Immature natural killer cell (primary cell): ENCODE measurements around the gene CEP112. TPM values are rescaled to one million over a fixed set of nuclear protein-coding genes. Genes with fewer than 3 reads are reported as not detected.

Source experiments
- DNase-seq, 3 donors: peaks; one replicate each; pipeline ENCODE4 v3.0.0; 2022; ENCODE audit warnings: mixed read lengths in 1 of 3
- H3K27ac Mint-ChIP-seq, 6 donors: one replicate each; pipeline ENCODE4 v1.8.0; 2020; ENCODE audit warnings: mixed read lengths in 6 of 6, mild to moderate bottlenecking in 5 of 6, inconsistent platforms in 4 of 6, moderate library complexity in 3 of 6
- H3K27me3 Mint-ChIP-seq, 3 donors: one replicate each; pipeline ENCODE4 v1.8.0; 2020 to 2021; ENCODE audit warnings: low read depth in 3 of 3, mild to moderate bottlenecking in 3 of 3, mixed read lengths in 3 of 3, moderate library complexity in 3 of 3, inconsistent platforms in 1 of 3
- H3K36me3 Mint-ChIP-seq, 3 donors: one replicate each; pipeline ENCODE4 v1.8.0; 2020; ENCODE audit warnings: mixed read lengths in 3 of 3, inconsistent platforms in 2 of 3, mild to moderate bottlenecking in 2 of 3
- H3K4me1 Mint-ChIP-seq, 2 donors: one replicate each; pipeline ENCODE4 v1.8.0; 2020; ENCODE audit warnings: inconsistent platforms in 2 of 2, mild to moderate bottlenecking in 2 of 2, mixed read lengths in 2 of 2, moderate library complexity in 1 of 2
- H3K4me3 Mint-ChIP-seq, 5 donors: one replicate each; pipeline ENCODE4 v1.8.0; 2020; ENCODE audit warnings: mild to moderate bottlenecking in 5 of 5, mixed read lengths in 5 of 5, inconsistent platforms in 3 of 5, moderate library complexity in 3 of 5
- H3K9me3 Mint-ChIP-seq, 6 donors: one replicate each; pipeline ENCODE4 v1.8.0; 2020; ENCODE audit warnings: mild to moderate bottlenecking in 6 of 6, mixed read lengths in 6 of 6, inconsistent platforms in 4 of 6, moderate library complexity in 3 of 6
- polyA plus RNA-seq, 3 donors: library from polyadenylated mRNA; unstranded; fragments of 300-500 nt; fragmentation: Illumina TruSeq; gene quantifications; one replicate each; pipeline ENCODE4 v1.2.3, GENCODE V29; 2021

The CEP112 gene
- polyA plus RNA-seq, 3 donors from 2014 or later: 0.13 to 0.25 TPM; not detected in 1

GRCh38 chr17:66190738-66191592, 968 bp downstream of the CEP112 start:
- Mint-ChIP-seq H3K4me1 (peaks cover 16 to 17% of the 10 kb centered on the region in 2 donors), H3K27me3 (peaks cover 6 to 17% (median 12%) of the 10 kb centered on the region in 3 donors), H3K4me3 (peak overlapping the region; percentile 74 to 87 (median 84)), H3K36me3 (no peaks in the 10 kb centered on the region), H3K27ac (peak overlapping the region in 5 of 6 donors; percentile 5 to 88 (median 79)), H3K9me3 (no peaks in the 10 kb centered on the region)
- DNase-seq: no peak

- Mint-ChIP-seq H3K4me3 (no peak overlapping the region), H3K27ac (no peak overlapping the region), H3K27me3 (peaks cover 6 to 15% (median 12%) of the 10 kb centered on the region in 3 donors), H3K36me3 (no peaks in the 10 kb centered on the region), H3K4me1 (peaks cover 16 to 17% of the 10 kb centered on the region in 2 donors), H3K9me3 (no peaks in the 10 kb centered on the region)
- DNase-seq: no peak
These were observed 4.2 kb downstream of the CEP112 start for GRCh38 chr17:66187718-66188117.

- H3K36me3 Mint-ChIP-seq: no peaks in the 10 kb centered on the region
- peaks cover 0 to under 1% (median 0%) of the 10 kb centered on the region in 3 donors for H3K27me3 Mint-ChIP-seq
- no peak overlapping the region for H3K4me3 Mint-ChIP-seq
- H3K9me3 Mint-ChIP-seq: no peaks in the 10 kb centered on the region
- H3K27ac Mint-ChIP-seq: no peak overlapping the region
- DNase-seq: no peak
- peaks cover 3 to 4% of the 10 kb centered on the region in 2 donors for H3K4me1 Mint-ChIP-seq
These were observed 6.1 kb downstream of the CEP112 start for GRCh38 chr17:66185862-66186261.

- H3K4me1 Mint-ChIP-seq: no peaks in the 10 kb centered on the region
- H3K27ac Mint-ChIP-seq: no peak overlapping the region
- H3K36me3 Mint-ChIP-seq: no peaks in the 10 kb centered on the region
- DNase-seq: no peak
- no peaks in the 10 kb centered on the region for H3K27me3 Mint-ChIP-seq
- no peak overlapping the region for H3K4me3 Mint-ChIP-seq
- no peaks in the 10 kb centered on the region for H3K9me3 Mint-ChIP-seq
These were observed 7.5 kb downstream of the CEP112 start for GRCh38 chr17:66184392-66184791.

GRCh38 chr17:66183529-66183928, 8.4 kb downstream of the CEP112 start:
- no peak overlapping the region for H3K4me3 Mint-ChIP-seq
- H3K4me1 Mint-ChIP-seq: no peaks in the 10 kb centered on the region
- DNase-seq: no peak
- no peaks in the 10 kb centered on the region for H3K36me3 Mint-ChIP-seq
- H3K27ac Mint-ChIP-seq: no peak overlapping the region
- no peaks in the 10 kb centered on the region for H3K27me3 Mint-ChIP-seq
- H3K9me3 Mint-ChIP-seq: no peaks in the 10 kb centered on the region

GRCh38 chr17:66178642-66179041, 13.3 kb downstream of the CEP112 start:
- H3K27me3 Mint-ChIP-seq: no peaks in the 10 kb centered on the region
- H3K27ac Mint-ChIP-seq: no peak overlapping the region
- no peaks in the 10 kb centered on the region for H3K9me3 Mint-ChIP-seq
- DNase-seq: no peak
- H3K4me3 Mint-ChIP-seq: no peak overlapping the region
- H3K4me1 Mint-ChIP-seq: no peaks in the 10 kb centered on the region
- no peaks in the 10 kb centered on the region for H3K36me3 Mint-ChIP-seq

GRCh38 chr17:66177048-66177447, 14.9 kb downstream of the CEP112 start:
- Mint-ChIP-seq H3K4me3 (no peak overlapping the region), H3K27ac (no peak overlapping the region), H3K27me3 (peaks cover 0 to 1% (median 0%) of the 10 kb centered on the region in 3 donors), H3K4me1 (no peaks in the 10 kb centered on the region), H3K36me3 (no peaks in the 10 kb centered on the region), H3K9me3 (no peaks in the 10 kb centered on the region)
- DNase-seq: no peak

- Mint-ChIP-seq H3K36me3 (no peaks in the 10 kb centered on the region), H3K9me3 (no peaks in the 10 kb centered on the region), H3K27ac (no peak overlapping the region), H3K27me3 (peaks cover 0 to 1% (median 0%) of the 10 kb centered on the region in 3 donors), H3K4me3 (no peak overlapping the region), H3K4me1 (no peaks in the 10 kb centered on the region)
- no peak for DNase-seq
These were observed 16.0 kb downstream of the CEP112 start for GRCh38 chr17:66175892-66176291.

GRCh38 chr17:66172691-66173223, 19.2 kb downstream of the CEP112 start:
- H3K4me3 Mint-ChIP-seq: no peak overlapping the region
- no peaks in the 10 kb centered on the region for H3K36me3 Mint-ChIP-seq
- peaks cover 0 to 1% (median 0%) of the 10 kb centered on the region in 3 donors for H3K27me3 Mint-ChIP-seq
- H3K4me1 Mint-ChIP-seq: no peaks in the 10 kb centered on the region
- no peak for DNase-seq
- H3K9me3 Mint-ChIP-seq: no peaks in the 10 kb centered on the region
- no peak overlapping the region for H3K27ac Mint-ChIP-seq

- no peaks in the 10 kb centered on the region for H3K4me1 Mint-ChIP-seq
These were observed 19.8 kb downstream of the CEP112 start for GRCh38 chr17:66172144-66172543.

GRCh38 chr17:66171692-66172091, 20.2 kb downstream of the CEP112 start:
- DNase-seq: no peak
- Mint-ChIP-seq H3K36me3 (no peaks in the 10 kb centered on the region), H3K4me1 (no peaks in the 10 kb centered on the region), H3K27ac (no peak overlapping the region), H3K4me3 (no peak overlapping the region), H3K9me3 (no peaks in the 10 kb centered on the region), H3K27me3 (peaks cover 0 to 1% (median 0%) of the 10 kb centered on the region in 3 donors)

More at GRCh38 chr17:66172144-66172543, 19.8 kb downstream of the CEP112 start:
- Mint-ChIP-seq H3K9me3 (no peaks in the 10 kb centered on the region), H3K27me3 (peaks cover 0 to 1% (median 0%) of the 10 kb centered on the region in 3 donors), H3K4me3 (no peak overlapping the region), H3K36me3 (no peaks in the 10 kb centered on the region), H3K27ac (no peak overlapping the region)
- DNase-seq: no peak

GRCh38 chr17:66171172-66171571, 20.8 kb downstream of the CEP112 start:
- Mint-ChIP-seq H3K4me3 (no peak overlapping the region), H3K4me1 (no peaks in the 10 kb centered on the region), H3K36me3 (no peaks in the 10 kb centered on the region), H3K27ac (no peak overlapping the region), H3K9me3 (no peaks in the 10 kb centered on the region), H3K27me3 (peaks cover 0 to 1% (median 0%) of the 10 kb centered on the region in 3 donors)
- no peak for DNase-seq

- H3K4me1 Mint-ChIP-seq: no peaks in the 10 kb centered on the region
- no peak for DNase-seq
- H3K27me3 Mint-ChIP-seq: peaks cover 0 to 1% (median 0%) of the 10 kb centered on the region in 3 donors
These were observed 22.1 kb downstream of the CEP112 start for GRCh38 chr17:66169839-66170238.

GRCh38 chr17:66167189-66167815, 24.6 kb downstream of the CEP112 start:
- Mint-ChIP-seq H3K27me3 (no peaks in the 10 kb centered on the region), H3K9me3 (no peaks in the 10 kb centered on the region)

More at GRCh38 chr17:66169839-66170238, 22.1 kb downstream of the CEP112 start:
- Mint-ChIP-seq H3K4me3 (no peak overlapping the region), H3K36me3 (no peaks in the 10 kb centered on the region), H3K27ac (no peak overlapping the region), H3K9me3 (no peaks in the 10 kb centered on the region)

More at GRCh38 chr17:66167189-66167815, 24.6 kb downstream of the CEP112 start:
- Mint-ChIP-seq H3K27ac (no peak overlapping the region), H3K4me3 (no peak overlapping the region), H3K36me3 (no peaks in the 10 kb centered on the region), H3K4me1 (no peaks in the 10 kb centered on the region)
- DNase-seq: no peak
